ENCODE data around the gene OLFML1.

Gene OLFML1

DNA sequence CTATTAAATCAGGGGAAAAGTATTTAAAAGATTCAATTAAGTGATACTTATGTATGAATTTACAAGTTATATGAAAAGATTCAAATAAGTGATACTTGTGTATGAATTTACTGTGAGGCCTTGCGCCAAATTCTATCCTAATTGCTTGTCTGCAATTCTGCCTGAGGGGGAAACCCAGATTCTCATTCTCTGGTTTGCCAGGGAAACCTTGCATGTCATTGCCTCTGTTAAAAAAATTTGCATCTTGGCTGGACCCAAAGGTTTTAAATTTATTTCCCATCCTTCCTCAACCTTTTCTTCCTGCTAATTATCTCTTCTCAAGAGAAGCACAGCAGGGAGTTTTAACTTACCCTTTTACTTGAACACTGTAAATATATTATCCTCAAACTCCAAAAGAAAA, 13.8 kb downstream of the OLFML1 start:
- ChIA-PET POLR2A (no interaction called here), CTCF (no interaction called here)
- TF ChIP-seq FOXA1 (IDR thresholded peaks at IDR 0.05) = no peak
- no peak for TF ChIP-seq CTBP1 (IDR thresholded peaks at IDR 0.05; ENCODE audit: borderline replicate concordance)
- no peak for TF ChIP-seq FOXK2 (IDR thresholded peaks at IDR 0.05)
- no peak for TF ChIP-seq L3MBTL2 (conservative IDR thresholded peaks at IDR 0.05)
- no peak for TF ChIP-seq FOXM1 (IDR thresholded peaks at IDR 0.05; ENCODE audit: borderline replicate concordance)
- TF ChIP-seq, protein P1, sequence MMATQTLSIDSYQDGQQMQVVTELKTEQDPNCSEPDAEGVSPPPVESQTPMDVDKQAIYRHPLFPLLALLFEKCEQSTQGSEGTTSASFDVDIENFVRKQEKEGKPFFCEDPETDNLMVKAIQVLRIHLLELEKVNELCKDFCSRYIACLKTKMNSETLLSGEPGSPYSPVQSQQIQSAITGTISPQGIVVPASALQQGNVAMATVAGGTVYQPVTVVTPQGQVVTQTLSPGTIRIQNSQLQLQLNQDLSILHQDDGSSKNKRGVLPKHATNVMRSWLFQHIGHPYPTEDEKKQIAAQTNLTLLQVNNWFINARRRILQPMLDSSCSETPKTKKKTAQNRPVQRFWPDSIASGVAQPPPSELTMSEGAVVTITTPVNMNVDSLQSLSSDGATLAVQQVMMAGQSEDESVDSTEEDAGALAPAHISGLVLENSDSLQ (IDR thresholded peaks at IDR 0.05) = no peak
- TF ChIP-seq ELF4 (IDR thresholded peaks at IDR 0.05) = no peak
- TF ChIP-seq NFRKB (IDR thresholded peaks at IDR 0.05) = no peak
- TF ChIP-seq SP1 (IDR thresholded peaks at IDR 0.05) = no peak
- no peak for TF ChIP-seq ZNF384 (IDR thresholded peaks at IDR 0.05)
- TF ChIP-seq SUZ12 (IDR thresholded peaks at IDR 0.05) = no peak
- no peak for TF ChIP-seq HDGF (IDR thresholded peaks at IDR 0.05; ENCODE audit: borderline replicate concordance)
- TF ChIP-seq ARNT (IDR thresholded peaks at IDR 0.05) = no peak
- no peak for TF ChIP-seq BHLHE40 (IDR thresholded peaks at IDR 0.05; ENCODE audit: borderline replicate concordance)
- no peak for TF ChIP-seq LEF1 (IDR thresholded peaks at IDR 0.05; ENCODE audit: borderline replicate concordance)
- no peak for TF ChIP-seq TARDBP (IDR thresholded peaks at IDR 0.05)
- no peak for DNase-seq (ENCODE audit: extremely low spot score)

DNA sequence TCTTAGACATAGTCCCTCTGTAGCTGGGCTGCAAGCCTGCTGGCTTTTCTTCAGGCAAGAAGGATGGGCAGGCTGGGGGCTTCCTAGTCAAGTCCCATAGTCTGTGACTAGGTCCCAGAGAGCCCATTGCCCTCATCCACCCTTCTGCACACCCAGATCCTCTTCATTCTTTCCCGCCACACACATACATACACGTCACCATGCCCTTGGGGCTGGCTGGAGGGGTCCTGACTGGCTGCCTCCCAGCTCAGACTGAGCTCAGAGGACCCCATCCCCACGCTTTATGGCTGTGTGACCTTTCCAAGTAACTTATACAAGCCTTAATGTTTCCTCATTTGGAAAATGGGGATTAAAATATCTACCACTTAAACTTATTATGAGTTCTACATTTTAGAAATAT, 14.9 kb downstream of the OLFML1 start:
- TF ChIP-seq ELF4 (IDR thresholded peaks at IDR 0.05) (no peak), NFRKB (IDR thresholded peaks at IDR 0.05) (no peak), L3MBTL2 (conservative IDR thresholded peaks at IDR 0.05) (no peak), LEF1 (IDR thresholded peaks at IDR 0.05; ENCODE audit: borderline replicate concordance) (no peak)
- CTCF ChIA-PET = interaction anchor here (2.6 kb wide), 1 partner anchor 13 kb away, joined by 11 read pairs; the partner anchor contains the start of gene PPFIBP2
- POLR2A ChIA-PET = no interaction called here
- no peak for DNase-seq (ENCODE audit: extremely low spot score)

DNA sequence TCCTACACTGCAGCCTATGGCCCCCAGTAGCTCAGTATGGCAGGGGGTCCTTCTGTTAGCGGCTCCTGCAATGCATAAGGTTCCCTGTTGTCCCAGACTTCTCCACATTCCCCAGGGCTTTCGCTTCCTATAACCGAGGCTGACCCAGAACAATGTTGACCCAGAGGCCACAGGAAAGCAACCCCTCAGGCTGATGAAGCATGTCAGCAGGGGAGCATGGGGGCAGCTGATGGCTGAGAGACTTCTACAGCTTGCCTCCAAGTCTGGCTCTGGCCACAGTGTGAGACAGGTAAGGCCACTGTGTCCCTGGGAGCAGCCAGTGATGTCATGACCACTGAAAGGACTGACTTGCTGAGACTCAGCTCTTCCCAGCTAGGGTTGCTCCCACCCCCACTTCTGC, 15.9 kb downstream of the OLFML1 start:
- CTCF ChIA-PET = interaction anchor here (2.6 kb wide), 1 partner anchor 12 kb away, joined by 11 read pairs; the partner anchor contains the start of gene PPFIBP2
- DNase-seq (ENCODE audit: extremely low spot score) = no peak
- POLR2A ChIA-PET = no interaction called here
- TF ChIP-seq FOXA1 (IDR thresholded peaks at IDR 0.05) (no peak), ARNT (IDR thresholded peaks at IDR 0.05) (no peak)

DNA sequence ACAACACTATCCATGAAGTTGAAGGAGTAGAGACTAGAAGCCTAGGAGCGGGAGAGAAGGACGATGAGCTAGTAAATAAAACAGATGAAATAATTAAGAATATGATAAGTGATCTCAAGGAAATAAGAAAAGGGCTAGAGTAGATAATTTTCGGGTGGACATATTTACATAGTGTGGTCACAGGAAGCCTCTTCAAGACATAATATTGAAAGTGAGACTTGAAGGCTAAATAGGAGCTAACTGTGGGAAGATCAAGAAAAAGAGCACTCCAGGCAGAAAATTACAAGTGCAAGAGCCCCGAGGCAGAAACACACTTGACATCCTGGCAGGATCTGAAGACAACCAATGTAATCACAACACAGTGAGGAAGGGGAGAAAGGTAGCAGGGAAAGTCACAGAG, 16.6 kb downstream of the OLFML1 start:
- ChIA-PET POLR2A (no interaction called here), CTCF (interaction anchor here (2.6 kb wide), 1 partner anchor 11 kb away, joined by 11 read pairs; the partner anchor contains the start of gene PPFIBP2)
- DNase-seq (ENCODE audit: extremely low spot score) = no peak
- TF ChIP-seq FOXM1 (IDR thresholded peaks at IDR 0.05; ENCODE audit: borderline replicate concordance) (no peak), ELF4 (IDR thresholded peaks at IDR 0.05) (no peak), ARNT (IDR thresholded peaks at IDR 0.05) (no peak), BHLHE40 (IDR thresholded peaks at IDR 0.05; ENCODE audit: borderline replicate concordance) (no peak), SUZ12 (IDR thresholded peaks at IDR 0.05) (no peak)

DNA sequence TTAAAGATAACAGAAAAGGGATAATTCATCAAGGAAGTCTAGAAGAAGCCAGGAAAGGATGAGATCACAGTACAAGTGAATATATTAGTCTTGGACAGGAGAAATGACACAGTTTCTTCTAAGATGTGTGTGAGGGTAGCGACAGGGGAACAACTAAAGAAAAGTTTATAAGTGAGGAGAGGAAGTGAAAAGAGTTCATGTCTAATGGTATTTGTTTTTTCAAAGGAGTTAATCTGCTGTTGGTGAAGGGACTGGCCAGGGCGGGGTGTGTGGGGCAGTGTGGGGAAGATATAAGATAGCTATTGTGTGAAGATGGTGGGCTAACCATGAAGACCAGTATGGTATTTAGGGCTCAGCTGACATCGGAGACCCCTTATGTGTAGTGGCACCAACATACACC, 20.9 kb downstream of the OLFML1 start:
- ChIA-PET CTCF (no interaction called here), POLR2A (no interaction called here)
- no peak for DNase-seq (ENCODE audit: extremely low spot score)
- TF ChIP-seq SP1 (IDR thresholded peaks at IDR 0.05) (no peak), ELF4 (IDR thresholded peaks at IDR 0.05) (no peak), NFRKB (IDR thresholded peaks at IDR 0.05) (no peak), FOXM1 (IDR thresholded peaks at IDR 0.05; ENCODE audit: borderline replicate concordance) (no peak), SUZ12 (IDR thresholded peaks at IDR 0.05) (no peak), L3MBTL2 (conservative IDR thresholded peaks at IDR 0.05) (no peak), BHLHE40 (IDR thresholded peaks at IDR 0.05; ENCODE audit: borderline replicate concordance) (no peak), FOXA1 (IDR thresholded peaks at IDR 0.05) (no peak), CTBP1 (IDR thresholded peaks at IDR 0.05; ENCODE audit: borderline replicate concordance) (no peak), HDGF (IDR thresholded peaks at IDR 0.05; ENCODE audit: borderline replicate concordance) (no peak), ARNT (IDR thresholded peaks at IDR 0.05) (no peak), LEF1 (IDR thresholded peaks at IDR 0.05; ENCODE audit: borderline replicate concordance) (no peak), TARDBP (IDR thresholded peaks at IDR 0.05) (no peak), FOXK2 (IDR thresholded peaks at IDR 0.05) (no peak), ZNF384 (IDR thresholded peaks at IDR 0.05) (no peak)
- TF ChIP-seq, protein P1 (IDR thresholded peaks at IDR 0.05) = no peak

DNA sequence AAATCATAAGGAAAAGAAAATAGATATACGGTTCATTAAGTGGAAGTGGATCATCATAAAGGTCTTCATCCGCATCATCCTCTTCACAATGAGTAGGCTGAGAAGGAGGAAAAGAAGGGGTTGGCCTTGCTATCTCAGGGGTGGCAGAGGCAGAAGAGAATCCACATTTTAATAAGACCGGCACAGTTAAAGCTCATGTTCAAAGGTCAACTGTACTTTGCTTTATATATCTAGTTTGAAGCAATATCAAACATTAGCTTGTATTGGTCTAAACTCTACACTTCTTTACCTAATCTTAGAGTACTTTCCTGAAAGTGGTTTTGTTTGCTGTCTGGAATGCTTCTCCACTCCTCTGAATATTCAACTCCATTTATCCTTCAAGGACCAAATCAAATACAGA, 22.8 kb downstream of the OLFML1 start:
- TF ChIP-seq CTBP1 (IDR thresholded peaks at IDR 0.05; ENCODE audit: borderline replicate concordance) = no peak
- no peak for TF ChIP-seq NFRKB (IDR thresholded peaks at IDR 0.05)
- TF ChIP-seq ELF4 (IDR thresholded peaks at IDR 0.05) = no peak
- no peak for TF ChIP-seq FOXM1 (IDR thresholded peaks at IDR 0.05; ENCODE audit: borderline replicate concordance)
- no peak for TF ChIP-seq FOXA1 (IDR thresholded peaks at IDR 0.05)
- no peak for TF ChIP-seq ZNF384 (IDR thresholded peaks at IDR 0.05)
- no peak for TF ChIP-seq ARNT (IDR thresholded peaks at IDR 0.05)
- TF ChIP-seq L3MBTL2 (conservative IDR thresholded peaks at IDR 0.05) = no peak
- no peak for TF ChIP-seq LEF1 (IDR thresholded peaks at IDR 0.05; ENCODE audit: borderline replicate concordance)
- TF ChIP-seq TARDBP (IDR thresholded peaks at IDR 0.05) = no peak
- TF ChIP-seq SUZ12 (IDR thresholded peaks at IDR 0.05) = no peak
- no peak for TF ChIP-seq SP1 (IDR thresholded peaks at IDR 0.05)
- TF ChIP-seq HDGF (IDR thresholded peaks at IDR 0.05; ENCODE audit: borderline replicate concordance) = no peak
- TF ChIP-seq, protein P1 (IDR thresholded peaks at IDR 0.05) = no peak
- TF ChIP-seq FOXK2 (IDR thresholded peaks at IDR 0.05) = no peak
- DNase-seq (ENCODE audit: extremely low spot score) = no peak
- CTCF ChIA-PET = no interaction called here
- POLR2A ChIA-PET = no interaction called here

DNA sequence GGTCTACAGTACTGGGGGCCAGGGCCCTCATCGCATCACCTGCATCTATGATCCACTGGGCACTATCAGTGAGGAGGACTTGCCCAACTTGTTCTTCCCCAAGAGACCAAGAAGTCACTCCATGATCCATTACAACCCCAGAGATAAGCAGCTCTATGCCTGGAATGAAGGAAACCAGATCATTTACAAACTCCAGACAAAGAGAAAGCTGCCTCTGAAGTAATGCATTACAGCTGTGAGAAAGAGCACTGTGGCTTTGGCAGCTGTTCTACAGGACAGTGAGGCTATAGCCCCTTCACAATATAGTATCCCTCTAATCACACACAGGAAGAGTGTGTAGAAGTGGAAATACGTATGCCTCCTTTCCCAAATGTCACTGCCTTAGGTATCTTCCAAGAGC, 24.7 kb downstream of the OLFML1 start:
- DNase-seq (ENCODE audit: extremely low spot score) = no peak
- TF ChIP-seq FOXK2 (IDR thresholded peaks at IDR 0.05) = no peak
- TF ChIP-seq ARNT (IDR thresholded peaks at IDR 0.05) = no peak
- no peak for TF ChIP-seq HDGF (IDR thresholded peaks at IDR 0.05; ENCODE audit: borderline replicate concordance)
- no peak for TF ChIP-seq LEF1 (IDR thresholded peaks at IDR 0.05; ENCODE audit: borderline replicate concordance)
- no peak for TF ChIP-seq ELF4 (IDR thresholded peaks at IDR 0.05)
- no peak for TF ChIP-seq SUZ12 (IDR thresholded peaks at IDR 0.05)
- POLR2A ChIA-PET = no interaction called here
- CTCF ChIA-PET = no interaction called here
